Stimulated activated CD8-positive, alpha-beta memory T cell treated with anti-CD3 and anti-CD28 coated beads, Interleukin-4, amount 100 ng/mL, for 1 hour (primary cell): ENCODE results near the gene S100A16.
"Not testable (repeated sequence)": the region's sequence is repeated elsewhere in the genome, so short reads cannot be mapped to it uniquely, and the experiment has no call there.

Source experiments
- DNase-seq, 2 donors: peaks; one replicate each; pipeline ENCODE4 v3.0.0-alpha.2; 2020; ENCODE audit warnings: low read depth in 2 of 2, low spot score in 1 of 2

Gene S100A16, protein sequence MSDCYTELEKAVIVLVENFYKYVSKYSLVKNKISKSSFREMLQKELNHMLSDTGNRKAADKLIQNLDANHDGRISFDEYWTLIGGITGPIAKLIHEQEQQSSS

DNA sequence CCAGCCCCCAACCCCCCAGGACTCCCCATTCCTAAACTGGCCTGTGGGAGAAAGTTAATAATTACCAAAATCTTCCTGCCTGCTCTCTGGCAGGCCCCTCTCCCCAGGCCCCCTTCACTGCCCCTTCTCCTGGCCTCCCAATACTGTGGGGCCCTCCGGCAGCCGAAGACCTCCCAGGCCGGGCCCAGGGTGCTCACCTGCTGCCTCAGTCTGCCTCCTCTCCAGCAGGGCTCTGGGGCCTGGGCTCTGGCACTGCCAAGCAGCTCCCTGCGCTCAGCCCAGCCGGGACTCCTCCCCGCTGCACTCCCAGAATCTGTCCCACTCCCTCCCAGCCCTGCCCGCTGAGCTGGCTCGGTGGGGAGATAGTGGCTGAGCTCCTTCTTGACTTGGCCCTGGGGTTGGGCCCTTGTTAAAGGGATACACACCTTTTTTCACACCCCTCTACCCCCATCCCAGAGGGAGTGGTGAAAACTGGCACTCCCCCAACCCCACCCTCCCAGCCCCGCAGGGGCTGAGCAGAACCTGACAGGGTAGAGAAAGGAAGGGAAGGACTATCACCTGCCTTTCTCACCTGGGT, at the start of gene S100A16:
S100A16 (minus strand) TSS at position 383 of the 577 bp plus-strand sequence. CDS start 4,986 bp downstream, outside the sequence.
- no peak for DNase-seq

DNA sequence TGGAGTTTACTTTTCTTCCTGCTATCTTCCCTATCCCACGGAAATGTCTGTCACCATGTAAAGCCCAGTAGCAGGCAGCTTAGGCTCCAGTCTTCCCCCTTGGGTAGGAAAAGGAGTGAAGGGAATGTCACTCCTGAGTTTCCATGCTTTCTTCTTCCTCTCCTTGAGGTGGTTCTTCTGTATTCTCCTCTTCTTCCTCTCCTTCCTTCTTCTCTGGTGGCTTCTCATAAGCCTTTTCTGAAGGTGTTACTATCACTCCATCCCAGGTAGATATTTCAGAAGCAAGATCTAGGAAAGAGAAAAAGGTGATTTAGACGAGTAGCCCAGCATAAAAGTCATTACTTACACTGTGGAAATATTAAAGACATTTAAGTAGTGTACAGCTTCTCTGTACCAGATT, 49.3 kb upstream of the S100A16 start:
- DNase-seq = no peak

DNA sequence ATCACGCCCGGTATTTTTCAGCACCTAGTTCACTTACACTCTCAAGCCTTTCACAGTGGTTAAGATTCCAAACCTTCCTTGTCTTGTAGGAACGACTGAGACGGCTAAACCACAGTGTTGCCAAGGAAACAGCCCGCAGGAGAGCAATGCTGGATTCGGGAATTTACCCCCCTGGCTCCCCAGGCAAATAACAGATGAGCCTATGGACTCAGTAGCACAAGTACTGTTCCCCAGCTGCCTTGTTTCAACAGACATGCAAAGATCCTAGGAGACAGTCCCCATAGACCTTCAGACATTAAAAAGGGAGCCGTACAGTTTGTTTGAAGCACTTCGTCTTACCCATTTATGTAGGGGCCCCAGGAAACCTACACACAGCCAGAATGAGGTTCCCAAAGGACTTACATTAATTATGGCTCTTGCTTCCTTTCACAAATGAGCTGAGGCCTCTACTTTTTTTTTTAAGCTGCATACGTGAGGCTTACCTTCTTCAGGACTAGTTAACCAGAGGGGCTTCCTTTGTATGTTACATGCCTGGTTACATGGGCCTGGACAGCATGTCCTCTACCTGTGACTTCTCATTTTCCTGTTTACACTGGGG, 48.3 kb upstream of the S100A16 start:
- no peak for DNase-seq

DNA sequence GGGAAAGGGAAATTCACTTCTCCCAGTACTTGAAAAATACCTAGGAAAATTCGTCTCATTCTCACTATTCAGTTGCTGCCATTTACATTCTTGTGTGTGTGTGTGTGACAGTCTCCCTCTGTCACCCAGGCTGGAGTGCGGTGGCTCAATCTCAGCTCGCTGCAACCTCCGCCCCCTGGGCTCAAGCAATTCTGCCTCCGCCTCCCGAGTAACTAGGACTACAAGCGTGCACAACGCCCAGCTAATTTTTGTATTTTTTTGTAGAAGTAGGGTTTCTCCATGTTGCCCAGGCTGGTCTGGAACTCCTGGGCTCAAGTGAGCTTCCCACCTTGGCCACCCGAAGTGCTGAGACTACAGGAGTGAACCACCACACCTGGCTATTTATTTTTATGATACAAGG, 46.7 kb upstream of the S100A16 start:
- DNase-seq = no peak

DNA sequence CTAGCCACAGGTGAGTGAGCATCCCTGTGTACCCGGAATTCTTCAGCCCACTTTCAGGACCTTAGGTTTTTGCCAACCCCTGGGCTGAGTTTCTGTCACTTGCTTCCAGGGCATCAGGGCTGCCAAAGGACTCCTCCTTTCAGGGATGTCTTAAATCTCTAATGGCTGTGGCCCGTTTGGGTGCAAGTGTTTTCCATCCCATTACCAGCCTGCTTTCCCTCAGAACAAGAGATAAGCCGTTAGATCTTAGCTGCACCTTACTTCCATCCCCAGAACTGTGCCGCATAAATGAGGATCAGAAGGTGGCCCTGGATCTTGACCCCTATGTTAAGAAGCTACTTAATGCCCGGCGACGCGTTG, 46.2 kb upstream of the S100A16 start:
- no peak for DNase-seq

DNA sequence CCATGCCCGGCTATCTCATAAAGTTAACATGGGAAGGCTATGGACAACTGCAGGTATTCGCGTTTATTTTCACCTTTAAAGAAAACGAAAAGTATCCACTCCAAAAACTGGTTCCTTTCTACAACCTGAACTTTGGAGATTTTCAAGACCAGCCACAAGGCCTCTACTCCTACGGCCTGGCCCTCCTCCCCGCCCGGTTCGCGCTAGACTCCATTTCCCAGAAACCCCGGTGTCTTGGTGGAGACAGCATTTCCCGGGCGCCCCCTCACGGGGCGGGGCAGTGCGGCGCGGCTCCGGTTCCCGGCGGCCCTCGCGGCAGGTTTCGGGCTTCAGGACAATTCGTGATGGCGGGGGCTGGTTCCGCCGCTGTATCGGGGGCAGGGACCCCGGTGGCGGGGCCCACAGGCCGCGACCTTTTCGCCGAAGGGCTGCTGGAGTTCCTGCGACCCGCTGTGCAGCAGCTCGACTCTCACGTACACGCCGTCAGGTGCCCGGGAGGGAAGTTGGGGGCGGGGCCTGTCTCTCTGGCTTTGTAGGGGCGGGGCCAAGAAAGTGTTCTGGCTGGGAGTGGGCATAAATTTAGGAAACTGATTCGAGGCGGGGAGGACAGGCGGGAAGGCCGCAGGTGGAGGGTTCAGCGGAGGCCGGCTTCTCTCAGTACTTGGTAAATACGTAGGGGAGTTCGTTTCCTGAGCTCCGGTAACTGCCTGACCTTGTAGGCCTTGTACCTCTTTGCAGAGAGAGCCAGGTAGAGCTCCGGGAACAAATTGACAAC, 45.6 kb upstream of the S100A16 start, which contains the start of gene SNAPIN:
SNAPIN (plus strand) TSS at position 304 of the 775 bp plus-strand sequence; CDS start at position 345, 41 bp downstream.
- DNase-seq = peak; percentile 70 to 72

DNA sequence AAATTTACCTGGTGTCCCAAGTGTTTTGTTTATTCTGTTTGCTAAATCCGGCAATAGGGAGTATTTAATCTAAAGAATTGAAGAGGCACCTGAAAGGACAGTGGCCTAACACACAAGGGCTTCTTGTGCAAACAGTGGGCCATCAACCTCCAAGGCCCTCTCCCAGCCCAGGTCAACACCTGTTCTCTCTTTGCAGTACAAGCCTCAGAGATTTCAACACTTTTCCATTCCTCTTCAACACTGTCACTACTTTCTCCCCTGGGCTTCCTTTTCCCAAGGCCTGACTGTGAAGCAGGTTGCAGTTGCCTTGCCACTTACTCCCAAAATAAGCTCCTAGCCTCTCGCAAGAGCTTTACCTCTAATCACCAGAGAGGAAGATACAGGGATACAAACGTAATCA, 42.4 kb upstream of the S100A16 start:
- DNase-seq = no peak

DNA sequence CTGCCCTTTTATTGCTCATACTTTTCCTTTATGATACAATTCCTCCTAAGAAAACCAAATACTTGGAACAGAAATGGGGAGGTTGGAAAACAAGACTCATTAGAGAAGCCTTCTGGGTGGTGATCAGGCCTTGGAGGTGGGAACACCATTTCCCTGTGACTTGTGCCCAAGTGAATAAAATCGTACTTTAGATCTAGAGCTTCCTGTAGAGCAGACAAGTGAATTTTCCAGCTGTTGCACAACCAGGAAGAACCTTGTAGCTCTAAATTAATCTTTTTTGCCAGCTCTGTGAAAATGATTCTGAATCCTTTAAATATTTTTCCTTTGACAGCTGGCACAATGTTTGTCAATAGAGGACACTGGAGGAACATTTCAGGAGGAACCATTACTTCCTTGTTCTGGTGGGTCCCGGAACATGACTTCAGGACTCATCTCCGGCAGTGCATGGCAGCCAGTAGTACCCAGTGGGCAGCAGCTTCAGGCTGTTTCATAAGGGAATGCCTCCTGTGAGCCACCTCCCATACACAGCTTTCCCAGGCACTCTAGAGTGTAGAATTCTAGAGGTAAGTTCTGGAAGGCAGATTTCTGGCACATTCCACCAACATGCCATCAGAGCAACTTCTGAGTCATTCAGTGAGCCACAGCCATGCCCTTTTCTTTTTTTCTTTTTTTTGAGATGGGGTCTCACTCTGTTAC, 40.0 kb upstream of the S100A16 start:
- no peak for DNase-seq

DNA sequence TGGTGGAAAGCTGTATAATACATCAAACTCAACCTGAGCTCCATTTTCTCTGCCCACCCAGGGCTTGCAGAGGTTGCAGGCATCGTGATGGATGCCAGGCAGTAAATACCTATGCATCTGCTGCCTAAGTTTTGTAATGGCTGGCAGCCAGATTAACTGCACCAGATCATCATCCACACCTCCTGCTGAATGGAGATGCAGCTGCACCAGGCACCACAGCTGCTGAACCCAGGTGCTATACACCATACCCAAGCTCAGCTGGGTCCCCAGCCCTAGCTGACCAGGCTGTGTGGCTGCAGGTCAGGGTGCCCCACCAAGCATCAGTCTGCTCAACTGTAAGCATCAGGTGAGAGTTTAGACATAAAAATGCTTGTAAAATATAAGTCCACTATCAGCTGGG, 38.8 kb upstream of the S100A16 start:
- no peak for DNase-seq

DNA sequence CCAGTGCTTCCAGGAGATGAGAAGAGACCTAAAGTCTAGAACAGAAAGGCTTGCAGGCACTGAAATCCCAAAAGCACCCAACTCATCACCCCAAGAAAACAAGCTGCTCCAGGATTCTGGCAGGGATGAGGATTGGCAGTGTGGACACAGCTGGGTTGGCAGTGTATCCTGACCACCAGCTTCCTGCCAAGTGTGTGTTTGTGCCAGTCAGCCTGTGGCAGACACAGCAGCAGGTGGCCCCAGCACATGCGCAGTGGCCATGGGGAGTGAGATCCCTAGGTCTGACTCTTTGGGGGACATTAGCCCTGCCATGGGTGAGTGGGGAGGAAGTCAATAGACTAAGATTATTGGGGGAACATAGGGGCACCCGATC, 36.9 kb upstream of the S100A16 start:
- no peak for DNase-seq

DNA sequence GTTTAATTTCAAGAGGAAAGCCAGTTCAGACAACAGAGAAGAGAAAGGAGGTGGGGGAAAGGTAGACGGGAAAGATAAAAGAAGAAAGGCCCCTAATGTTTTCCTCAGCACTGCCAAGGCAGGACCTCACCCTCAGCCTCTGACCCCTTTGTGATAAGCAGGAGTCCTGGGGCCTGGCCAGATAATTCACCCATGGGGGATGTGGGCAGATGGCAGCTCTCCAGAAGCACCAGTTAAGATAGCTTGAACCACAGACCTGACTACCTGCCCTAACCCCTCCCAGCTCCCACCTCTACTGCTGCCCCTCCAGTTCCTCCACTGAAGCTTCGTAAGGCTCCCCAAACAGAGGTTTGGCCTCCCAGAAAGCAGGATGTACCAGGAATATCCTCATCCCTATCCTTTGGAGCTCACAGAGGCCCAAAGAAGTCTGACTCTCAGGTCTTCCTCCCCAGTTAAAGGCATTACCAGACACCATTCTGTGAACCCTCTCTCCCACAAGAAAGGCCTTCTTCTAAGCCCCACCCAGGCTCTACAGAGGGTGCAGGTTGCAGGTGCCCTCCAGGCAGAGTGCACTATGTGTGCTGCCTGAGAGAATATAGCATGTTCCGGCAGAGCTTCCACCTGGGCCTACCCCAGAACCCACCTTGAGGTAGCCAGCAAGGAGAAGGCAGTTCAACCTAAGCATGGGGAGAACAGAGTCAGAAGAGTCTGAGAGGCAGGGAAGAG, 36.4 kb upstream of the S100A16 start:
- no peak for DNase-seq

DNA sequence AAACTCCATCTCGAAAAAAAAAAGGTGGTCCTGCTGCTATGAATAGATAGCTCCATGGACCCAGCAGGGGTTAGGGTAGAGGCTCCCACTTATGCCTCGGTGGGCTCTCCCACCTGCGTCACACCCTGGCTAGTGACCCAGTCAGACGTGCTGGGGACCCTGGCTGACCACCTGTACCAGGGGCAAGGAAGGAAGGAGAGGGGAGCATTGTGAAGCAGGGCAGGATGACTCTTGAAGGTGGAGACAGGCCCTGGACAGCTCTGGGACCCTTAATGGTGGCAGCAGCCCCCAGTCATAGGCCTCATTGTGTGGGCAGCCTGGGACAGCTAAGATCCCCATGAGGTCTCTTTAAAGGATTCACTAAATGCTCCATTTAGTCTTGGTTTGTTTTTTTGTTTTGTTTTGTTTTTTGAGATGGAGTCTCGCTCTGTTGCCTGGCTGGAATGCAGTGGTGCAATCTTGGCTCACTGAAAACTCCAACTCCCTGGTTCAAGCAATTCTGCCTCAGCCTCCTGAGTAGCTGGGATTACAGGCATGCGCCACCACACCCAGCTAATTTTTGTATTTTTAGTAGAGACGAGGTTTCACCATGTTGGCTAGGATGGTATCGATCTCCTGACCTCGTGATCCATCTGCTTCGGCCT, 35.2 kb upstream of the S100A16 start:
- no peak for DNase-seq

DNA sequence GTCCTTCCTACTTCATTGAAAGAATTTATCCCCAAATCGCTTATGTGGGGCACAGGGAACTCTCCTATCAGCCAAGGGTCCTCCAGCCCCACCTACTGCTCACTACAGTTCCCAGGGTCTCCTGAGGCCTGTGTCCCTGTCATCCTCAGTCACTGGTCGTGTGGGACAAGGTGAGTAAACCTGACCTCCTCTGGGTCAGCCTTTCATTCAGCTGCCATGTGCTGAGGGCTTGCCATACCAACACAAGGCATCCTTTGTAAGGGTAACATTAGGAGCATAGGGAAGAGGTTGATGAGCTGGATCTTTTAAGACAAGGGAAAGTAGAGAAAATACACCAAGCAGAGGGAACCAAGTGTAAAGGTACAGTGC, 34.4 kb upstream of the S100A16 start:
- no peak for DNase-seq

DNA sequence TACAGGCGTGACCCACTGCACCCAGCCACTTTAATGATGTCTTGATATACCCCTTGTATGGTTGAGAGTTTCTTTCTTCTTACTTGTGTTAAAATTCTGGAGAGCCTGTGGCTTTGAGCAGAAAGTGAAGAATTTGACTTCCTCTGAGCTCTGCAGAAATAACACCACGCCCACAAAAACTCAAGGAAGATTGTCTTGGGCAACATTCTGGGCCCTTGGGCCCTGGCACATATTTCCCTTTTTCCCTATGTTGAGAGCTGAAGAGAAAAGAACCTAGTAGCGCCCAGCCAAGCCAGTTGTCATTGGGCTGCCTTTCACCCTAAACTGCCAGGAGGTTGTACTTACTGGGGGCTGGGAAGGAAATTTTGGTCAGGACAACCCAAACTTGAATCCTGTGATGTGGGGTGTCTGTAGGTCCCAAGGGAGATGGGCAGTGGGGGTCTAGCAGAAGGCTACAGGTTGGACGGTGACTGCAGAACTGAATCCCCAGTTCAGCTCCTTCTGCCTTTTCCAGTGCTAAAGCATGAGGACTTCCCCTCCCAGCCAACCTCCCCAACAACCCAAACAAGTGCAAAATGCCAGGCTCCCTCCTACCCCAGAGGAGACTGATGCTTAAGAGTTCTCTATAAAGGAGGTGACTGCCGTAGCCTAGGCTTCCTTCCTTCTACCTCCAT, 33.9 kb upstream of the S100A16 start:
- no peak for DNase-seq

DNA sequence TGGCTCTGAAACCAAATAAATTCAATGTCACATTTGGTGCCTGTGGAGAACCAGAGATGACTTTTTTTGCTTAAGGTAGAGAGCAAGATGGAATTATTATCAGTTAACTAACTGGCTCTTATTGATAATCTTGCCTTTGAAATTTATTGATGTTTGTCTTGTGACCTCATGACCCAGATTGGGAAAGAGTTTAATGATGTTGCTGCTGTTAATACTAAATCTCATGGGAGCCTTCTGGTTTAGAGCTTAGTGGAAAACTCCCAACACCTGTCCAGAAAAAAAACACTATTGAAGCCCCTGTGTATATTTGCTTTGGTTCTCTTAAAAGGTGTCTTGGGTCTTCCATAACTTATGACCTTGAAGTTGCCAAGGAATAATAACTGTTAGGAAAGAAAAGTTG, 30.9 kb upstream of the S100A16 start:
- no peak for DNase-seq

DNA sequence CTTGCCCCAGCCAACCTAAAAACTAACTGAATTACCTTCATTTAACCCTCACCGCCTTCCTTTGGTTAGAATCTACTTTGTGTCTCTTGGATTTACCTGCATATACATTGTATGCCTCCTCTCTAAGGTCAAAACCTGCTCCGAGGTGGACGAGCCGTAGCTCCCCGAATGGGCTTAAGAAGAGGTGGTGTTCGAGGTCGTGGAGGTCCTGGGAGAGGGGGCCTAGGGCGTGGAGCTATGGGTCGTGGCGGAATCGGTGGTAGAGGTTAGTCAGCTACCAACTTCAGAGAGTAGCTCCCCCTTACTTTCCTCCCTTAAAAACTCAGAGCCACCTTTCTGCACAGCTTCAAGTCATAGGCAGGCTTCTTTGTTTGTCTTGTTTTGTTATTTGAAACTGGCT, 30.2 kb upstream of the S100A16 start:
- DNase-seq = no peak

DNA sequence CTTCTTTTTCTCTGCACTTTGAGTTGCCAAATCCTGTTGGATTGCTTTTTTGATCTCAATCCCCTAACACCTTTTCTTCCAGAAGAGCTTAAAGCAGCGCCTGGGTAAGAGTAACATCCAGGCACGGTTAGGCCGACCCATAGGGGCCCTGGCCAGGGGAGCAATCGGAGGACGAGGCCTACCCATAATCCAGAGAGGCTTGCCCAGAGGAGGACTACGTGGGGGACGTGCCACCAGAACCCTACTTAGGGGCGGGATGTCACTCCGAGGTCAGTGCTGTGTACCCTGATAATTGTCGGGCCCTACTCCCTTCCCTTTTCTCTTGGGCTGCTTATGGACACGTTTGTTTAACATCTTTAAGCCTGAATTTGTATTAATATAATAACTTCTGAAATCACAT, 29.2 kb upstream of the S100A16 start:
- no peak for DNase-seq

DNA sequence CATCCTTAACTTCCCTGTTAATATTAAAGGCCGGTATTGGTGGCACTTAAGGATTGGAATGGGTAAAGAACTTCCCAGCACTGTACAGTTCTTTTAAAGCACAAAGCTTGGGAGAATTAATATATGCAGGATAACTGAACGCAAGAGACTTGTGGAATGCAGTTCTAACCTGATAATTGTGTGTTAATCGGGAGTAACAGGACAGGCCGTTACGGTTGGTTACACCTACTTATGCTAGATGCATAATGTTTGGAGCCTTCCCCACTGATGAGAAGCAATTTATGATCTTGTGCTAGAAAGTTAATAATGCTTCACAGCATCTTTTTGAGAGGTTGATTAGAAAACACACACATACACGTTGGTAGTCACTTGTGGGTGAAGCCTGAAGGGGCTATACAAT, 27.9 kb upstream of the S100A16 start:
- DNase-seq = no peak

DNA sequence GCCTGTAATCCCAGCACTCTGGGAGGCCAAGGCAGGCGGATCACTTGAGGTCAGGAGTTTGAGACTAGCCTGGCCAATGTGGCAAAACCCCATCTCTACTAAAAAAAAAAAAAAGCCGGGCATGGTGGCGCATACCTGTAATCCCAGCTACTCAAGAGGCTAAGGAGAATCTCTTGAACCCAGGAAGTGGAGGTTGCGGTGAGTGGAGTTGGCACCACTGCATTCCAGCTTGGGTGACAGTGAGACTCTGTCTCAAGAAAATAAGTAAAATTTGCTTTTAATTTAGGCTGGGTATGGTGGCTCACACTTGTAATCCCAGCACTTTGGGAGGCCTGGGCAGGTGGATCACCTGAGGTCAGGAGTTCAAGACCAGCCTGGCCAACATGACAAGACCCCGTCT, 27.3 kb upstream of the S100A16 start:
- not testable (repeated sequence) for DNase-seq

DNA sequence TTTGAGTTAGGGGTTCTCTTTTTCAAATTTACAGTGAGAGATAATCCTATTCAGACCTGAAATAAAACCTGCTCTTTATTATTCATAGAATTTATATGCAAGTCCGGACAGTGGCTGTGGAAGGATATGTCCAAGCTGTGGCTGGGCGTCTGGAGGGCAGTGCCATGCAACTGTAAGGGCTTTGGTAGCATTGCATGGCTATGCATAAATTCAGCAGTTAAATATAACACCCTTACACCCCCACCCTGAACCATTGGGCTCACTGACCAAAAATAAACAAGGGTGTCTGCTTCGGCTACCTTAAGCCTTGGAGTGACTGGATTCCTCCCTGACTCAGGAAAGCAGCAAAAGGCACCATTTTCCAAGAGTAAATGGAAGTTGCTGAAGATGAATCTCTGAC, 26.3 kb upstream of the S100A16 start:
- no peak for DNase-seq
